AG04450 (cell line): ENCODE measurements around the gene GPC5. TPM values are rescaled to one million over a fixed set of nuclear protein-coding genes. Genes with fewer than 3 reads are reported as not detected.

Source experiments
- CTCF ChIA-PET: fragments of 300-600, 350-600 bp; formaldehyde crosslinking; extraction: SDS; loops from one replicate; lab custom pipeline; 2022; ENCODE audit warnings: antibody characterized with exemption, inconsistent platforms; lab: Charles Lee
- POLR2A ChIA-PET: fragments of 350-600 bp; formaldehyde crosslinking; extraction: SDS; loops from one replicate; lab custom pipeline; 2021; ENCODE audit warnings: antibody characterized with exemption, inconsistent platforms; lab: Yijun Ruan, JAX
- DNase-seq: peaks from one replicate; pipeline ENCODE4 v3.0.0-alpha.2; 2011; ENCODE audit warnings: low read depth, low spot score
- H3K27ac ChIP-seq: one replicate; pipeline ENCODE4 v1.5.1; 2012; ENCODE audit warnings: low read depth, low read length, control low read depth
- H3K27me3 ChIP-seq: one replicate; pipeline ENCODE4 v1.6.0; 2012; ENCODE audit warnings: low read length; ENCODE audit not compliant: control insufficient read depth, insufficient read depth
- H3K4me3 ChIP-seq: 2 replicates; pipeline ENCODE4 v1.5.1; 2011; ENCODE audit warnings: mild to moderate bottlenecking, low read depth, low read length, control low read depth
- H3K9me3 ChIP-seq: 2 replicates; pipeline ENCODE4 v1.5.1; 2012; ENCODE audit warnings: low read length; ENCODE audit not compliant: control insufficient read depth, insufficient read depth
- CTCF ChIP-seq: IDR thresholded peaks from 2 replicates; pipeline ENCODE4 v1.5.1; 2011; ENCODE audit warnings: low read depth, low read length, control low read depth, inconsistent platforms
- polyA plus RNA-seq: library from polyadenylated mRNA; depleted of rRNA; stranded (reverse); fragments of >200 nt; gene quantifications from 2 replicates; pipeline ENCODE4 v1.2.3, GENCODE V29; 2011

GPC5 gene
- polyA plus RNA-seq, 1 experiment, result 3.6 TPM

GRCh38 chr13:92656648-92657047, 1258.2 kb downstream of the GPC5 start:
- ChIA-PET POLR2A (no interaction called here), CTCF (no interaction called here)
- no peak for TF ChIP-seq CTCF
- Histone ChIP-seq H3K4me3 (no peak overlapping the region), H3K9me3 (no peaks in the 10 kb centered on the region), H3K27ac (no peak overlapping the region), H3K27me3 (no peaks in the 10 kb centered on the region)
- no peak for DNase-seq

GRCh38 chr13:92657565-92657964, 1259.1 kb downstream of the GPC5 start:
- Histone ChIP-seq H3K27ac (no peak overlapping the region), H3K27me3 (no peaks in the 10 kb centered on the region), H3K9me3 (no peaks in the 10 kb centered on the region), H3K4me3 (no peak overlapping the region)
- ChIA-PET POLR2A (no interaction called here), CTCF (no interaction called here)
- no peak for DNase-seq
- TF ChIP-seq CTCF, result no peak

- no peak for TF ChIP-seq CTCF
- CTCF ChIA-PET, result no interaction called here
- H3K27me3 ChIP-seq, result no peaks in the 10 kb centered on the region
- H3K9me3 ChIP-seq, result no peaks in the 10 kb centered on the region
- no peak for DNase-seq
- H3K4me3 ChIP-seq, result no peak overlapping the region
- no peak overlapping the region for H3K27ac ChIP-seq
- POLR2A ChIA-PET, result no interaction called here
These were observed 1259.9 kb downstream of the GPC5 start for GRCh38 chr13:92658293-92658692.

- H3K9me3 ChIP-seq, result no peaks in the 10 kb centered on the region
- TF ChIP-seq CTCF, result no peak
- H3K27ac ChIP-seq, result no peak overlapping the region
- DNase-seq, result no peak
- H3K27me3 ChIP-seq, result no peaks in the 10 kb centered on the region
- POLR2A ChIA-PET, result no interaction called here
- no peak overlapping the region for H3K4me3 ChIP-seq
- CTCF ChIA-PET, result no interaction called here
These were observed 1263.0 kb downstream of the GPC5 start for GRCh38 chr13:92661406-92661805.

GRCh38 chr13:92668157-92668556, 1269.7 kb downstream of the GPC5 start:
- TF ChIP-seq CTCF, result no peak
- ChIA-PET POLR2A (no interaction called here), CTCF (interaction anchor here (0.5 to 0.6 kb wide), 2 partner anchors 463 to 1763 kb away, joined by 3 read pairs; no protein-coding TSS in a partner anchor)
- Histone ChIP-seq H3K27me3 (no peaks in the 10 kb centered on the region), H3K9me3 (no peaks in the 10 kb centered on the region), H3K4me3 (no peak overlapping the region), H3K27ac (no peak overlapping the region)
- no peak for DNase-seq
